ENCODE data around the gene INHBB. TPM values are rescaled to one million over a fixed set of nuclear protein-coding genes. Genes with fewer than 3 reads are reported as not detected.

INHBB gene
- total and polyA plus RNA-seq, 9 of the 15 experiments (the other 6 are each of a cell fraction or from before 2014, with no cell fraction given), result not detected

DNA sequence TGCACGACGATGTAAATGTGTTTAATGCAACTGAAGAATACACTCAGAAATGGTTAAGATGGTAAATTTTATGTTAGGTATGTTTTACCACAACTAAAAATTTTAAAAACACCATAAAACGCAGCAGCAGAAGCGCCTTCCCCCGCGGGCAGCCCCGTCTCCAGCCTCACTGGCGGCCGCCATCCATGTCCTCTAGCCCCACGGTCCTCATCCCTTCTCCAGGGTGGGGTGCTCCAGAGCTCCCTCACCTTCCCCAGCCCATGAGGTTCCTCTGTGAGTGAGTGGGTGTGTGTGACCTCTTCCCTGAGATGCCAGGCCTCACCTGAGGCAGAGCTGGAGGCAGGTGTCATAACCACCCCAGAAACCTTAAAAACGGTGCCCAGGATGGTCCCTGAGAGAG lies 17.0 kb downstream of the INHBB start:
- CTCF ChIA-PET (ENCODE audit: low intra/inter-chr PET ratio), result no interaction called here
- in situ Hi-C loops (cut with MboI), result no loop called here

GRCh38 chr2:120365236-120365793 lies 19.4 kb downstream of the INHBB start:
- Histone ChIP-seq H4K20me1 (replicated peaks; ENCODE audit: control insufficient read depth, insufficient read depth, low read length) (peaks cover 10% of the 10 kb centered on the region; the same call in 1 of the 2 replicates), H3K27ac (ENCODE audit: extremely low read depth, low read depth, low read length) (no peak overlapping the region), H3K9ac (ENCODE audit: insufficient read depth in 1 of 2, low read depth in 2 of 2, low read length in 2 of 2) (no peak overlapping the region; a peak in 1 of 4 replicates), H3K36me3 (ENCODE audit: control insufficient read depth, insufficient read depth, low read length) (no peaks in the 10 kb centered on the region), H3K4me2 (ENCODE audit: insufficient read depth, low read length) (no peak overlapping the region), H2AFZ (ENCODE audit: low read depth, low read length) (no peak overlapping the region), H3K79me2 (ENCODE audit: control insufficient read depth, insufficient read depth, low read length) (no peaks in the 10 kb centered on the region), H3K4me1 (replicated peaks in 1 of 2; ENCODE audit: control insufficient read depth in 2 of 2, insufficient read depth in 2 of 2, low read length in 2 of 2) (no peaks in the 10 kb centered on the region), H3K27me3 (ENCODE audit: control insufficient read depth in 2 of 2, insufficient read depth in 2 of 2, low read length in 2 of 2) (peaks cover 11 to 66% of the 10 kb centered on the region in 2 experiments; a peak in 3 of 5 replicates), H3K9me3 (replicated peaks; ENCODE audit: control insufficient read depth, insufficient read depth, low read depth, low read length) (no peaks in the 10 kb centered on the region), H3K4me3 (no peak overlapping the region), H3K9me1 (ENCODE audit: control insufficient read depth, insufficient read depth, low read length) (no peaks in the 10 kb centered on the region)
- in situ Hi-C loops (cut with MboI), result no loop called here
- intact Hi-C loops (cut with micrococcal nuclease), result no loop called here
- ATAC-seq (no peak), FAIRE-seq (no peak), DNase-seq (ENCODE audit: extremely low read depth in 1 of 4, low spot score in 3 of 4) (no peak)
- CTCF ChIA-PET (ENCODE audit: low intra/inter-chr PET ratio), result no interaction called here
- no TSS peak for BruUV-seq (replicated peaks)
- WGBS (ENCODE audit: insufficient coverage, low coverage, missing lambda C conversion rate), result 0% methylated on average over 13 of the region's 13 CpGs
- POLR2A ChIA-PET, result interaction anchor here (0.8 kb wide), 1 partner anchor 32 kb away, joined by 3 read pairs; no protein-coding TSS in a partner anchor
- no peak for TF ChIP-seq MYBL2 (IDR thresholded peaks at IDR 0.05; ENCODE audit: low read depth)
- TF ChIP-seq MYBL2 (CRISPR knock-in tag; IDR thresholded peaks at IDR 0.05; ENCODE audit: borderline replicate concordance), result no peak
- no peak for TF ChIP-seq KAT8 (IDR thresholded peaks at IDR 0.05; ENCODE audit: low read depth)
- TF ChIP-seq ZNF717 (CRISPR knock-in tag; IDR thresholded peaks at IDR 0.05), result no peak
- TF ChIP-seq HDAC1 (IDR thresholded peaks at IDR 0.05), result no peak
- TF ChIP-seq CBFA2T3 (IDR thresholded peaks at IDR 0.05), result no peak
- no peak for TF ChIP-seq SOX6 (IDR thresholded peaks at IDR 0.05)
- no peak for TF ChIP-seq MTA2 (IDR thresholded peaks at IDR 0.05; ENCODE audit: low read depth)
- no peak for TF ChIP-seq PHB (CRISPR knock-in tag; IDR thresholded peaks at IDR 0.05)
- no peak for TF ChIP-seq PYGO2 (tag; IDR thresholded peaks at IDR 0.05)
- no peak for TF ChIP-seq PURB (CRISPR knock-in tag; IDR thresholded peaks at IDR 0.05; ENCODE audit: low read depth)
- no peak for TF ChIP-seq SMARCE1 (IDR thresholded peaks at IDR 0.05)
- TF ChIP-seq MTF1 (CRISPR knock-in tag; IDR thresholded peaks at IDR 0.05; ENCODE audit: borderline replicate concordance), result no peak
- TF ChIP-seq STAT6 (CRISPR knock-in tag; IDR thresholded peaks at IDR 0.05), result no peak
- TF ChIP-seq POLR2B (IDR thresholded peaks at IDR 0.05; ENCODE audit: low read depth, partially characterized antibody), result no peak
- TF ChIP-seq MAFG (tag; conservative IDR thresholded peaks at IDR 0.05), result no peak

More for the DNA sequence above, 17.0 kb downstream of the INHBB start:
- no peaks in the 10 kb centered on the region for H3K9me3 ChIP-seq (replicated peaks; ENCODE audit: control insufficient read depth, insufficient read depth, low read depth, low read length)
- ATAC-seq, result no peak
- DNase-seq (ENCODE audit: extremely low read depth in 1 of 4, low spot score in 3 of 4), result no peak
- no peaks in the 10 kb centered on the region for H3K36me3 ChIP-seq (ENCODE audit: control insufficient read depth, insufficient read depth, low read length)
- peak; percentile 30; the same call in 1 of the 2 replicates for TF ChIP-seq ZNF263 (CRISPR knock-in tag; IDR thresholded peaks at IDR 0.05; ENCODE audit: borderline replicate concordance)
- TF ChIP-seq TSC22D4 (tag; IDR thresholded peaks at IDR 0.05), result no peak
- no peak for TF ChIP-seq FOXJ2 (tag; IDR thresholded peaks at IDR 0.05)
- peaks cover 14 to 83% of the 10 kb centered on the region in 2 experiments; a peak in 3 of 5 replicates for H3K27me3 ChIP-seq (ENCODE audit: control insufficient read depth in 2 of 2, insufficient read depth in 2 of 2, low read length in 2 of 2)
- H3K9ac ChIP-seq (ENCODE audit: insufficient read depth in 1 of 2, low read depth in 2 of 2, low read length in 2 of 2), result no peak overlapping the region
- H2AFZ ChIP-seq (ENCODE audit: low read depth, low read length), result no peak overlapping the region
- H3K27ac ChIP-seq (ENCODE audit: extremely low read depth, low read depth, low read length), result no peak overlapping the region
- intact Hi-C loops (cut with micrococcal nuclease), result no loop called here
- WGBS (ENCODE audit: insufficient coverage, low coverage, missing lambda C conversion rate), result 0% methylated on average over 10 of the region's 11 CpGs
- BruUV-seq (replicated peaks), result no TSS peak
- no peak overlapping the region for H3K4me2 ChIP-seq (ENCODE audit: insufficient read depth, low read length)
- no peaks in the 10 kb centered on the region for H3K79me2 ChIP-seq (ENCODE audit: control insufficient read depth, insufficient read depth, low read length)
- FAIRE-seq, result no peak
- H3K4me1 ChIP-seq (replicated peaks in 1 of 2; ENCODE audit: control insufficient read depth in 2 of 2, insufficient read depth in 2 of 2, low read length in 2 of 2), result no peaks in the 10 kb centered on the region
- H3K4me3 ChIP-seq, result no peak overlapping the region
- H3K9me1 ChIP-seq (ENCODE audit: control insufficient read depth, insufficient read depth, low read length), result no peaks in the 10 kb centered on the region
- POLR2A ChIA-PET, result no interaction called here
- H4K20me1 ChIP-seq (replicated peaks; ENCODE audit: control insufficient read depth, insufficient read depth, low read length), result peaks cover 12% of the 10 kb centered on the region; the same call in 1 of the 2 replicates

Measured in K562 (cell line).